CD14-positive monocyte (primary cell): Measurements from ENCODE around the gene CLEC4C. TPM values are rescaled to one million over a fixed set of nuclear protein-coding genes. Genes with fewer than 3 reads are reported as not detected.
A peak's percentile ranks its signal among the peaks of the same experiment; 100 is the strongest.

Experiments
- DNase-seq, 3 donors: peaks; one replicate each; pipeline ENCODE4 v3.0.0-alpha.2; 2011 to 2022
- H2AFZ ChIP-seq: 2 replicates; pipeline ENCODE4 v1.6.0; 2012; ENCODE audit warnings: mild to moderate bottlenecking, low read depth, low read length, inconsistent platforms; ENCODE audit not compliant: insufficient read depth, poor library complexity, severe bottlenecking
- H3K27ac ChIP-seq, 2 donors: 1 replicate in 1 of 2; 2 replicates in 1 of 2; pipeline ENCODE4 v1.5.1; 2012 to 2013; ENCODE audit warnings: low read length in 2 of 2, control low read depth in 1 of 2, inconsistent platforms in 1 of 2, low read depth in 1 of 2, mild to moderate bottlenecking in 1 of 2
- H3K27me3 ChIP-seq, 2 donors: one replicate each; pipeline versions ENCODE4 v1.6.0 to v1.6.1; 2011 to 2013; ENCODE audit warnings: low read length in 2 of 2; ENCODE audit not compliant: control insufficient read depth in 2 of 2, insufficient read depth in 2 of 2
- H3K36me3 ChIP-seq, 2 donors: replicated peaks in 1 of 2; 1 replicate in 1 of 2; 2 replicates in 1 of 2; pipeline versions ENCODE4 v1.5.1 to v1.6.1; 2012 to 2013; ENCODE audit warnings: low read length in 2 of 2, control low read depth in 1 of 2, inconsistent platforms in 1 of 2, mild to moderate bottlenecking in 1 of 2; ENCODE audit not compliant: insufficient read depth in 2 of 2, control insufficient read depth in 1 of 2
- H3K4me1 ChIP-seq, 2 donors: 1 replicate in 1 of 2; 2 replicates in 1 of 2; pipeline versions ENCODE4 v1.5.1 to v1.6.1; 2012 to 2013; ENCODE audit warnings: low read length in 2 of 2, control low read depth in 1 of 2, inconsistent platforms in 1 of 2, mild to moderate bottlenecking in 1 of 2, moderate library complexity in 1 of 2; ENCODE audit not compliant: insufficient read depth in 2 of 2, control insufficient read depth in 1 of 2
- H3K4me2 ChIP-seq: replicated peaks from 2 replicates; pipeline ENCODE3; 2012; ENCODE audit warnings: low read length, moderate library complexity, mild to moderate bottlenecking; ENCODE audit not compliant: poor library complexity, severe bottlenecking; ENCODE audit errors: extremely low read depth
- H3K4me3 ChIP-seq, 3 experiments: fragments of 200-600 bp in 1 of 3; sonication (generic) in 1 of 3; replicated peaks in 1 of 3; 1 replicate in 2 of 3; 2 replicates in 1 of 3; pipeline ENCODE4 v1.5.1; 2011 to 2013; ENCODE audit warnings: low read length in 3 of 3, mild to moderate bottlenecking in 3 of 3, control low read depth in 2 of 3, low read depth in 2 of 3, inconsistent platforms in 1 of 3, moderate library complexity in 1 of 3
- H3K79me2 ChIP-seq: 2 replicates; pipeline ENCODE4 v1.6.0; 2012; ENCODE audit warnings: mild to moderate bottlenecking, control low read depth, inconsistent platforms, low read length, moderate library complexity; ENCODE audit not compliant: insufficient read depth
- H3K9ac ChIP-seq: 2 replicates; pipeline ENCODE4 v1.6.0; 2017; ENCODE audit warnings: low read length, mild to moderate bottlenecking; ENCODE audit not compliant: insufficient read depth, poor library complexity, severe bottlenecking
- H3K9me3 ChIP-seq, 2 donors: replicated peaks in 1 of 2; 1 replicate in 1 of 2; 2 replicates in 1 of 2; pipeline versions ENCODE4 v1.5.1 to v1.6.1; 2012 to 2013; ENCODE audit warnings: low read length in 2 of 2, control low read depth in 1 of 2; ENCODE audit not compliant: control insufficient read depth in 1 of 2, insufficient read depth in 1 of 2
- H4K20me1 ChIP-seq: 2 replicates; pipeline ENCODE4 v1.6.0; 2012; ENCODE audit warnings: mild to moderate bottlenecking, low read length, control low read depth, moderate library complexity; ENCODE audit not compliant: insufficient read depth
- H3K27ac Mint-ChIP-seq, 7 donors: one replicate each; pipeline ENCODE4 v1.8.0; 2020; ENCODE audit warnings: mild to moderate bottlenecking in 7 of 7, mixed read lengths in 7 of 7, moderate library complexity in 6 of 7, inconsistent platforms in 2 of 7
- H3K27me3 Mint-ChIP-seq, 3 donors: one replicate each; pipeline ENCODE4 v1.8.0; 2021 to 2022; ENCODE audit warnings: low read depth in 3 of 3, mild to moderate bottlenecking in 3 of 3, mixed read lengths in 3 of 3, moderate library complexity in 3 of 3, inconsistent platforms in 1 of 3
- H3K36me3 Mint-ChIP-seq, 2 donors: one replicate each; pipeline ENCODE4 v1.8.0; 2020; ENCODE audit warnings: mixed read lengths in 2 of 2, inconsistent platforms in 1 of 2, mild to moderate bottlenecking in 1 of 2
- H3K4me1 Mint-ChIP-seq: one replicate; pipeline ENCODE4 v1.8.0; 2020; ENCODE audit warnings: mild to moderate bottlenecking, mixed read lengths
- H3K4me3 Mint-ChIP-seq, 2 donors: one replicate each; pipeline ENCODE4 v1.8.0; 2020; ENCODE audit warnings: mild to moderate bottlenecking in 2 of 2, mixed read lengths in 2 of 2, moderate library complexity in 1 of 2
- H3K9me3 Mint-ChIP-seq, 7 donors: one replicate each; pipeline ENCODE4 v1.8.0; 2020 to 2022; ENCODE audit warnings: mixed read lengths in 7 of 7, mild to moderate bottlenecking in 6 of 7, moderate library complexity in 6 of 7, inconsistent platforms in 2 of 7
- WGBS: methylation state at CpG from one replicate; pipeline ENCODE4 v1.1.5; 2013; ENCODE audit warnings: missing lambda C conversion rate; ENCODE audit not compliant: insufficient coverage; 5-methylcytosine and 5-hydroxymethylcytosine counted together
- intact Hi-C, 2 donors: fragments of 100-400 bp; cut with micrococcal nuclease; formaldehyde crosslinking; loops; one replicate each; pipeline versions ENCODE4 v1.15.0 to v1.15.1; 2023
- polyA plus RNA-seq, 3 donors: library from polyadenylated mRNA; depleted of rRNA in 1 of 3; unstranded in 2 of 3; stranded (reverse) in 1 of 3; fragments of 300-500 nt in 2 of 3; fragments of >200 nt in 1 of 3; fragmentation: Illumina TruSeq in 2 of 3; gene quantifications; 1 replicate in 2 of 3; 2 replicates in 1 of 3; pipeline ENCODE4 v1.2.3, GENCODE V29; 2012 to 2021
- TF ChIP-seq, protein P1 (sequence below): fragments of 200-600 bp; IDR thresholded peaks from one replicate; pipeline ENCODE4 v1.8.0; 2022; ENCODE audit warnings: antibody characterized with exemption, mild to moderate bottlenecking

The CLEC4C gene
- polyA plus RNA-seq, 3 donors: 0.54 to 1.4 TPM; not detected in 1

DNA sequence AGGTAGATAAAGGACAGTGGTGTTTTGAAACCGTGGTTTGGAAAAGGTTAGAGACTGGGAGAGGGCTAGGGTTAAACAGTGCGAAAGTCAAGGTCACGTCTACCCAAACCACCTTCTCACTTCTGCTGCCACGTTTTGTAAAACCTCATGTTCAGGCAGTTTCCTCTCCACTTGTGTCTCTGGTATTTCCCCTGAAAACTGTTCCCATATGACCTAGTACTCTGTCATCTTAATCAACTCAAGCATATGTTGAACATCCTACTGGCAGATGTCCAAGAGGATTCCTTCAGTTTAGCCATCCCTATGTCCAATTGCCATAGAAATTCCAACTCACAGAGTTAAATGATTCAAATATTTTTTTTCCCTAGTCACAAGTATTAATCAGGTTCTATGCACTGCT lies 17.4 kb downstream of the CLEC4C start:
- H3K27ac Mint-ChIP-seq: peak overlapping the region in 1 of 7 donors; percentile 12
- H3K4me1 ChIP-seq: peaks cover 2 to 8% of the 10 kb centered on the region in 2 donors
- no peak overlapping the region for H3K4me2 ChIP-seq
- peaks cover 2 to 38% of the 10 kb centered on the region in 2 donors for H3K36me3 Mint-ChIP-seq
- H3K9ac ChIP-seq: no peak overlapping the region
- H3K27me3 ChIP-seq: no peaks in the 10 kb centered on the region
- no peak overlapping the region for H2AFZ ChIP-seq
- peaks cover 0 to 2% (median 0%) of the 10 kb centered on the region in 7 donors for H3K9me3 Mint-ChIP-seq
- no peak for DNase-seq
- peaks cover 0 to 4% (median under 1%) of the 10 kb centered on the region in 3 donors for H3K27me3 Mint-ChIP-seq
- no peak overlapping the region for H3K27ac ChIP-seq
- H3K4me1 Mint-ChIP-seq: peaks cover 16% of the 10 kb centered on the region
- WGBS: 0% methylated on average over 1 of the region's 4 CpGs
- no peaks in the 10 kb centered on the region for H3K79me2 ChIP-seq
- H3K4me3 ChIP-seq: no peak overlapping the region
- H3K4me3 Mint-ChIP-seq: no peak overlapping the region
- intact Hi-C loops: no loop called here
- TF ChIP-seq, protein P1, sequence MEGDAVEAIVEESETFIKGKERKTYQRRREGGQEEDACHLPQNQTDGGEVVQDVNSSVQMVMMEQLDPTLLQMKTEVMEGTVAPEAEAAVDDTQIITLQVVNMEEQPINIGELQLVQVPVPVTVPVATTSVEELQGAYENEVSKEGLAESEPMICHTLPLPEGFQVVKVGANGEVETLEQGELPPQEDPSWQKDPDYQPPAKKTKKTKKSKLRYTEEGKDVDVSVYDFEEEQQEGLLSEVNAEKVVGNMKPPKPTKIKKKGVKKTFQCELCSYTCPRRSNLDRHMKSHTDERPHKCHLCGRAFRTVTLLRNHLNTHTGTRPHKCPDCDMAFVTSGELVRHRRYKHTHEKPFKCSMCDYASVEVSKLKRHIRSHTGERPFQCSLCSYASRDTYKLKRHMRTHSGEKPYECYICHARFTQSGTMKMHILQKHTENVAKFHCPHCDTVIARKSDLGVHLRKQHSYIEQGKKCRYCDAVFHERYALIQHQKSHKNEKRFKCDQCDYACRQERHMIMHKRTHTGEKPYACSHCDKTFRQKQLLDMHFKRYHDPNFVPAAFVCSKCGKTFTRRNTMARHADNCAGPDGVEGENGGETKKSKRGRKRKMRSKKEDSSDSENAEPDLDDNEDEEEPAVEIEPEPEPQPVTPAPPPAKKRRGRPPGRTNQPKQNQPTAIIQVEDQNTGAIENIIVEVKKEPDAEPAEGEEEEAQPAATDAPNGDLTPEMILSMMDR: no peak
- no peaks in the 10 kb centered on the region for H3K36me3 ChIP-seq
- H3K9me3 ChIP-seq: no peaks in the 10 kb centered on the region
- no peaks in the 10 kb centered on the region for H4K20me1 ChIP-seq

DNA sequence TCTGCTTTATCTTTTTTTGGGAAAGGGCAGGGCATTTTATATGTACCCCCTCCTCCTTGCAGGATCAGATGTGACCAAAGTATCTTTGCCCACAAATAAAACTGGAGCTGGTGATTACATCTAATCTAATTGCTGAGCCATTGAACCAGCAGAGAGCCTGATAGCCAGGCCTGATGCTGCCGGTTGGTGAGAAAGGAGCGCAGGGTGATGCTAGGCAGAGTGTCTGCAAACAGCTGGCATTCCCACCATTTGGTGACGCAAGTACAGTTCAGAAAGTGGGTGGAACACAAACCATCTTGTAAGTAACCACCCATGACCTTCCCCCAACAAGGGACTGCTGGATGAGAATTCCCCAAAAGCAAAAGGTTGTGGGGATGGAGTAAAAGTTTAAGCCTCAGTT lies 23.2 kb downstream of the CLEC4C start:
- peaks cover 0 to 2% (median 0%) of the 10 kb centered on the region in 7 donors for H3K9me3 Mint-ChIP-seq
- Histone ChIP-seq H4K20me1 (no peaks in the 10 kb centered on the region), H3K9ac (no peak overlapping the region), H2AFZ (no peak overlapping the region), H3K4me1 (peaks cover 27 to 28% of the 10 kb centered on the region in 2 donors), H3K79me2 (no peaks in the 10 kb centered on the region), H3K27ac (no peak overlapping the region), H3K27me3 (no peaks in the 10 kb centered on the region), H3K36me3 (no peaks in the 10 kb centered on the region), H3K9me3 (no peaks in the 10 kb centered on the region), H3K4me3 (no peak overlapping the region), H3K4me2 (no peak overlapping the region)
- H3K4me3 Mint-ChIP-seq: no peak overlapping the region
- H3K27ac Mint-ChIP-seq: no peak overlapping the region
- TF ChIP-seq, protein P1: no peak
- peaks cover 0 to 5% (median 2%) of the 10 kb centered on the region in 3 donors for H3K27me3 Mint-ChIP-seq
- DNase-seq: no peak
- intact Hi-C loops: no loop called here
- H3K4me1 Mint-ChIP-seq: peaks cover 30% of the 10 kb centered on the region
- peaks cover 0 to 15% of the 10 kb centered on the region in 2 donors for H3K36me3 Mint-ChIP-seq
- 92% methylated on average over 2 of the region's 3 CpGs for WGBS
